ENCODE results near the gene ZDHHC8. TPM values are rescaled to one million over a fixed set of nuclear protein-coding genes. Genes with fewer than 3 reads are reported as not detected.

ZDHHC8 gene
- polyA plus RNA-seq, 2 of the 4 experiments (the other 2 are of a cell fraction), result 5.3 to 28.1 TPM

GRCh38 chr22:20157430-20158183 lies 26.0 kb downstream of the ZDHHC8 start:
- ATAC-seq (no peak; a peak in 1 of 6 replicates), DNase-seq (ENCODE audit: low read depth in 1 of 2, low spot score in 1 of 2) (no peak), FAIRE-seq (no peak)
- no peak for TF ChIP-seq RAD21 (conservative IDR thresholded peaks at IDR 0.05 in 1 of 2, IDR thresholded peaks at IDR 0.05 in 1 of 2)
- TF ChIP-seq E2F6 (IDR thresholded peaks at IDR 0.05; ENCODE audit: borderline replicate concordance, low read depth), result no peak
- TF ChIP-seq RFX5 (IDR thresholded peaks at IDR 0.05), result no peak
- no peak for TF ChIP-seq BHLHE40 (IDR thresholded peaks at IDR 0.05; ENCODE audit: low read depth, low read length)
- no peak for TF ChIP-seq RNF2 (IDR thresholded peaks at IDR 0.05; ENCODE audit: borderline replicate concordance, low read depth)
- TF ChIP-seq CTCF (IDR thresholded peaks at IDR 0.05), result no peak
- no peak for TF ChIP-seq TFCP2L1 (CRISPR knock-in tag; IDR thresholded peaks at IDR 0.05)
- TF ChIP-seq JUNB (IDR thresholded peaks at IDR 0.05), result no peak
- no peak for TF ChIP-seq RCOR1 (IDR thresholded peaks at IDR 0.05; ENCODE audit: low read depth, low read length)
- TF ChIP-seq EHF (CRISPR knock-in tag; IDR thresholded peaks at IDR 0.05), result no peak
- TF ChIP-seq ATOH8 (CRISPR knock-in tag; IDR thresholded peaks at IDR 0.05; ENCODE audit: low read depth), result no peak
- TF ChIP-seq REST (IDR thresholded peaks at IDR 0.05), result no peak
- no peak for TF ChIP-seq ZNF302 (CRISPR knock-in tag; IDR thresholded peaks at IDR 0.05)
- no peak for TF ChIP-seq SREBF2 (IDR thresholded peaks at IDR 0.05)
- no peak for TF ChIP-seq MAFK (IDR thresholded peaks at IDR 0.05; ENCODE audit: partially characterized antibody)
- no peak for TF ChIP-seq ZSCAN20 (CRISPR knock-in tag; IDR thresholded peaks at IDR 0.05)
- no peak for TF ChIP-seq MAX (IDR thresholded peaks at IDR 0.05)
- H3K27ac ChIP-seq, result no peak overlapping the region
- H3K9me3 ChIP-seq, result no peaks in the 10 kb centered on the region
- no peak overlapping the region for H3K4me3 ChIP-seq
- no peak overlapping the region for H3K4me2 ChIP-seq
- CTCF ChIA-PET, result interaction anchor here (0.6 to 7.1 kb wide), 29 partner anchors 9 to 291 kb away, joined by 3 to 92 read pairs (median 4); no protein-coding TSS in a partner anchor
- H3K4me1 ChIP-seq, result no peaks in the 10 kb centered on the region
- WGBS (ENCODE audit: missing lambda C conversion rate), result 95% methylated on average over 4 of the region's 15 CpGs
- POLR2A ChIA-PET, result interaction anchor here (0.6 kb wide), 1 partner anchor 261 kb away, joined by 3 read pairs; no protein-coding TSS in a partner anchor

- ATAC-seq (no peak), DNase-seq (ENCODE audit: low read depth in 1 of 2, low spot score in 1 of 2) (no peak), FAIRE-seq (no peak)
- 66% methylated on average over 4 of the region's 15 CpGs for WGBS (ENCODE audit: missing lambda C conversion rate)
- CTCF ChIA-PET, result interaction anchor here (2.3 kb wide), 1 partner anchor 127 kb away, joined by 15 read pairs; no protein-coding TSS in a partner anchor
- Histone ChIP-seq H3K4me3 (no peak overlapping the region), H3K9me3 (no peaks in the 10 kb centered on the region), H3K27ac (no peak overlapping the region), H3K4me2 (no peak overlapping the region), H3K4me1 (no peaks in the 10 kb centered on the region)
- POLR2A ChIA-PET, result no interaction called here
- TF ChIP-seq POLR2A (IDR thresholded peaks at IDR 0.05; ENCODE audit: low read length), result no peak
- TF ChIP-seq BHLHE40 (IDR thresholded peaks at IDR 0.05; ENCODE audit: low read depth, low read length), result no peak
- no peak for TF ChIP-seq ATOH8 (CRISPR knock-in tag; IDR thresholded peaks at IDR 0.05; ENCODE audit: low read depth)
- no peak for TF ChIP-seq CTCF (IDR thresholded peaks at IDR 0.05)
- no peak for TF ChIP-seq EHMT2 (IDR thresholded peaks at IDR 0.05; ENCODE audit: low read depth)
- TF ChIP-seq GATA3 (IDR thresholded peaks at IDR 0.05; ENCODE audit: borderline replicate concordance), result no peak
- no peak for TF ChIP-seq SMC3 (IDR thresholded peaks at IDR 0.05)
- TF ChIP-seq RAD21 (conservative IDR thresholded peaks at IDR 0.05 in 1 of 2, IDR thresholded peaks at IDR 0.05 in 1 of 2), result no peak
- TF ChIP-seq JUNB (IDR thresholded peaks at IDR 0.05), result no peak
- no peak for TF ChIP-seq ELK1 (IDR thresholded peaks at IDR 0.05; ENCODE audit: low read depth, low read length)
Measured at GRCh38 chr22:20158391-20159036, 26.9 kb downstream of the ZDHHC8 start.

Data from A549 (cell line).